T-helper 1 cell treated with Interleukin-12 subunit alpha and Interleukin-12 subunit beta and Interleukin-4 antibody, amounts not matched to agents 30 ng/mL and 1 ng/mL, for 36 hours (primary cell): ENCODE data around the gene USP35. TPM values are rescaled to one million over a fixed set of nuclear protein-coding genes. Genes with fewer than 3 reads are reported as not detected.

ENCODE experiments used
- intact Hi-C: fragments of 100-400 bp; cut with micrococcal nuclease; formaldehyde crosslinking; loops from one replicate; pipeline ENCODE4 v1.15.1; 2024
- total RNA-seq: library from RNA; stranded (reverse); gene quantifications from 2 replicates; pipeline ENCODE4 v1.2.3, GENCODE V29; 2022

USP35 gene, protein sequence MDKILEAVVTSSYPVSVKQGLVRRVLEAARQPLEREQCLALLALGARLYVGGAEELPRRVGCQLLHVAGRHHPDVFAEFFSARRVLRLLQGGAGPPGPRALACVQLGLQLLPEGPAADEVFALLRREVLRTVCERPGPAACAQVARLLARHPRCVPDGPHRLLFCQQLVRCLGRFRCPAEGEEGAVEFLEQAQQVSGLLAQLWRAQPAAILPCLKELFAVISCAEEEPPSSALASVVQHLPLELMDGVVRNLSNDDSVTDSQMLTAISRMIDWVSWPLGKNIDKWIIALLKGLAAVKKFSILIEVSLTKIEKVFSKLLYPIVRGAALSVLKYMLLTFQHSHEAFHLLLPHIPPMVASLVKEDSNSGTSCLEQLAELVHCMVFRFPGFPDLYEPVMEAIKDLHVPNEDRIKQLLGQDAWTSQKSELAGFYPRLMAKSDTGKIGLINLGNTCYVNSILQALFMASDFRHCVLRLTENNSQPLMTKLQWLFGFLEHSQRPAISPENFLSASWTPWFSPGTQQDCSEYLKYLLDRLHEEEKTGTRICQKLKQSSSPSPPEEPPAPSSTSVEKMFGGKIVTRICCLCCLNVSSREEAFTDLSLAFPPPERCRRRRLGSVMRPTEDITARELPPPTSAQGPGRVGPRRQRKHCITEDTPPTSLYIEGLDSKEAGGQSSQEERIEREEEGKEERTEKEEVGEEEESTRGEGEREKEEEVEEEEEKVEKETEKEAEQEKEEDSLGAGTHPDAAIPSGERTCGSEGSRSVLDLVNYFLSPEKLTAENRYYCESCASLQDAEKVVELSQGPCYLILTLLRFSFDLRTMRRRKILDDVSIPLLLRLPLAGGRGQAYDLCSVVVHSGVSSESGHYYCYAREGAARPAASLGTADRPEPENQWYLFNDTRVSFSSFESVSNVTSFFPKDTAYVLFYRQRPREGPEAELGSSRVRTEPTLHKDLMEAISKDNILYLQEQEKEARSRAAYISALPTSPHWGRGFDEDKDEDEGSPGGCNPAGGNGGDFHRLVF
- 19.3 and 20.9 TPM in 2 replicates for total RNA-seq

DNA sequence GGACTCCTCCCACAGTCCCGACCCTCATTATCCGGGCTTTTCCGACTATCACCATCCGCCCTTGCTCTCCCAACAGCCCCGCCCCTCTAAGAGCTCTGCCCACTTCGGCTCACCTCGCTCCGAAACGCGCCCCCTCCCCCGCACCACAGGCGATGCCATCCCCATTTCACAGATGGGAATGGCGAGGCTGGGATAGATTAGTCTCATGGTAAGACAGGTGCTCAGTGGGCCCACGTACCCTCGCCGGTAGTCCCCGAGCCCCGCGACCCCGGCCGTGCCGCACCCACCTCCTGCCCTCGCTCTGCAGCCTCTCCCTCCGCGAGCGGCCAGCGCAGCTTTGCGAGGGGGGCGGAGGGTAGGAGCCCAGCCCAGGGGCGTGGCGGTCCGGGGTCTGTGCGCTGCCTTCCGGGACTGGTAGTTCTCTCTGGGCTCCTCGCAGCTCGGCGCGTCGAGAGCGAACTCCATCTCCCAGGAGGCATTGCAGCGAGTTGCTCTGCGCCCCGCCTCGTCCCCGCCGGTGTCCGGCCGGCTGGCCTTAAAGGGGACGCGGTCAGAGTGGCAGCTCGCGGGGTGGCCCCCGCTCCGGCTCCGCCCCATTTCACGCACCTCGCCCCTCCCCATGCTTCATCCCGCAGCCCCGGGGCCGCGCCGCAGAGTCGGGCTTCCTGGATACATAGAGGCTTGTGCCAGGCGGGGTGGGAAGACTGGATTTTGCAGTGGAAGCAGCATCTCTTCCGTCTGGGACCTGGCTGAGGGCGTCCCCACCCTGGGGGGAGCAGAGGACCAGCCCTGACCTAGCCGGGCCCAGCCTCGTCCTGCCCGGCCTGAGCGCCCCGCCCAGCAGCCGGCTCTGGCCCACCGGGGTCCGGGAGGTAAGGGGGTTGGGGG, at the start of gene USP35, which contains the start of gene KCTD21:
USP35 (plus strand) TSS at position 634 of the 888 bp plus-strand sequence. CDS start 7,327 bp downstream, outside the sequence.
KCTD21 (minus strand) TSS at position 341 of the 888 bp plus-strand sequence. CDS start 14,072 bp downstream, outside the sequence.
- intact Hi-C loops: loop anchor here (1.0 to 5.0 kb wide), 14 partner anchors 14 to 600 kb away; partner anchors contain the start of genes ALG8, AQP11, CLNS1A and GAB2

DNA sequence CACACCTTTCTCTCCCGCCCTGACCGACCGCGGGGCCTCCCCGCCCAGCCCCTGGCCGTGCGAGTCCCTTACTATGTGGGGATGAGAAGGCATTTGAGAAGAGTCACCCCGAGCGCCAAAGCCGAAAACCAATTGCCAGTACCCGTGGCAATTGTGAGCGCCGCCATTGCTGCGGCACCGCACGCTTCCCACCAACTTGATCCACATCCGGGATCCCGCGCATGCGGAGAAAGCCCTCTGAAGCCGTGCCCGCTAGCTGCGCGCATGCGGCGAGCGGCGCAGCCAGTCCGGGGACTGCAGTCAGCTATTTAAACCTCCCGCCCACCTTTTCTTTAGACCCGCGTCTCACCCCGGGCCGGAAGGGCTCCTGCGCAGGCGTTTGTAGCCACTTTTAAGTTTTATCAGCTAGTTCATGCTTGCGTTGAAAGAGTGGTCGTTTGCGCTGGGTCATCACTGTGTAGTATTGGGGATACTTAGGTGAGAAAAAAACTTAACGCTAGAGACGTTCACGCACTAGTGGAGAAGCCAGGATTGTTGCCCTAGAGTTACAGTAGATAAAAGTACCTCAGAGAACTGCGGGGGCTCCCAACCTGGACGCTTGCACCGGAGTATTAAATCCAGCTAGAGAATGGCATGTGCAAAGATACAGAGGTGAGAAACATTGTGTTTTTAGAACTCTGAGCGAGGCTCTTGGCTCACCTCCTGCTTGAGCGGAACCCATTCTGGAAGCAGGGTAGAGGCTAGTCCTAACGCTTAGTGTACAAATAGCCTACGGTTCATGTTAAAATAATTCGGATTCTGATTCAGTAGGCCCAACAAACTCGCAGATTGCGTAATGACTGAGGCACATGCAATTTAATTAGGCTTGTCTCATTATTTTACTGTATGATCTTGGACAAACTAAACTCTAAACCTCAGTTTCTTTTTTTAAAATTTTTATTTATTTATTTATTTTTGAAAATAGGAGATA, 49.0 kb upstream of the USP35 start, which contains the start of gene ALG8:
ALG8 (minus strand) TSS at position 205 of the 970 bp plus-strand sequence; CDS start at position 167, 38 bp downstream.
- intact Hi-C loops: loop anchor here (1.0 kb wide), 13 partner anchors 45 to 502 kb away; partner anchors contain the start of genes AAMDC, CLNS1A, GAB2 and INTS4

DNA sequence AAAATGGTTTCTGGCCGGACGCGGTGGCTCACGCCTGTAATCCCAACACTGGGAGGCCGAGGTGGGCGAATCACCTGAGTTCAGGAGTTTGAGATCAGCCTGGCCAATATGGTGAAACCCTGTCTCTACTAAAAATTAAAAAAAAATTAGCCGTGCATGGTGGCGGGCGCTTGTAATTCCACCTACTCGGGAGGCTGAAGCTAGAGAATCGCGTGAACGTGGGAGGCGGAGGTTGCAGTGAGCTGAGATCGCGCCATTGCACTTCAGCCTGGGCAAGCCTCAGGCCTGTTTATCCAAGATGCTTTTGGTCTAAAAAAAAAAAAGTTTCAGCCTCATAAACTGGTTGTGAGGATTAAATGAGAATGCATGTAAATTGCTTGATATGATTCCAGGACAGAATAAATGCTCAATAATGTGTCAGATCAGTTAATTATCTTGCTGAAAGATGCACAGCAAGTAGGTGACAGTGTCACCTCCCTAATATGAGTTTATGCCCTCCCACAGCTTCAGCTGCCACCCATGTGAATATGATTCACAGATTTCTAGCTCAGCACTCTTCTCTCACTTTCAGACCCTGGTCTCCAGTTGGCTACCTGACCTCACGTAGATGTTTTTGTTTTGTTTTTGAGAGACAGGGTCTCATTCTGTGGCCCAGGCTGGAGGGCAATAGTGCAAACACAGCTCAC, 48.2 kb upstream of the USP35 start:
- intact Hi-C loops: loop anchor here (1.0 kb wide), 1 partner anchor 424 kb away; no protein-coding TSS in a partner anchor

DNA sequence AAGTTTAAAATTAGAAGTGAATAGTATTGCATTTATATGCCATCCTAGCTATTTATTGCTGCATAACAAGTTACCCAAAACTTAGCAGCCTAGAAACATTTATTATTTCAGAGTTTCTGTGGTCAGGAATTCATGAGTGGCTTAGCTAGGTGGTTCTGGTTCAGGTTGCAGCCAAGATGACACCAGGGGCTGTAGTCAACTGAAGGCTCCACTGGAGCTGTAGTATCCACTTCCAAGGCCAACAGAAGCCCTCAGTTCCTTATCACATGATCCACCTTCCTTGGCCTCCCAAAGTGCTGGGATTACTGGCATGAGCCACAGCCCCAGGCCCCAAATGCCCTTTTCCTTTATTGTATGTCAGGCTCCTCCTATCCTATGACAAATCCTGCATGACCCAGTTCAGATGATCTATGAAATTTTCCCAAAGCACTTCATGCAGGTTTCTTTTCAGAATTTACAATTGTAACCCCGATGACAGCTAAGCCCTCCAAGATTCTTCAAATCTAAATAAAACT, 43.2 kb upstream of the USP35 start:
- intact Hi-C loops: no loop called here

DNA sequence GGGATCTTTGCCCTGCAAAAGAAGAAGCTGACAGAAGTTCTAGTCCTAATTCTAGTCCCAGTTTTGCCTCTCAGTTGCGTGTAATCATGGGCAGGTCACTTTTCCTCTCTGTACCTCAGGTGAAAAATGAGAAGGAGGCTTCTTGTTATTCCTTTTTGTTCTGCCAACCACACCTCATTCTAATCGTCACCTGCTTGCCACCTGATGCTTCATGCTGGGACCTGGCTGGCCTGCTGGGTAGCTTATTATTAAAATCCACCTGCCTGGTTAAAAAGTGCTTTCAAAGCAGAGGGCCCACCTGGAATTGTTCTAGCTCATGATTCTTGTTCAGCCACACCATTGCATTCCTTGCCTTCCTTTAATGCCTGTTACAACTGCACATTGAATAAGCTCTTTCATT, 40.9 kb upstream of the USP35 start:
- intact Hi-C loops: no loop called here

DNA sequence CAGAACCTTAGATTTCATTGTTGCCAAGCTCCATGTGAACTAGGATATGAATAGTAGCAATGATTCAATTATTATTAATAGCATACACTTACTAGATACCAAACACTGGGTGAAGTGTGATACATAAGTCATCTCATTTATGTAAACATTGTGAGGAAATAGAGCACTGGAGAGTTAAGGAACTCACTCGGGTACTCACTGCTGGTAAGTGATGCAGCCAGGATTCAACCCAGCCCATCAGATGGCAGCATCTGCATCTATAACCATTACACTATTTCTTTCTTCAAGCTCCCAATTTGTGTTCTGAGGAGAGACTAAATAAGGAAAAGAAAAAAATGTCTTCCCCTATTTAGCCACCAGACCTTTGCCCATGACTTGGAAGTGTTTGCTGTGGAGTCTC, 39.1 kb upstream of the USP35 start:
- intact Hi-C loops: loop anchor here (1.0 kb wide), 1 partner anchor 437 kb away; no protein-coding TSS in a partner anchor

DNA sequence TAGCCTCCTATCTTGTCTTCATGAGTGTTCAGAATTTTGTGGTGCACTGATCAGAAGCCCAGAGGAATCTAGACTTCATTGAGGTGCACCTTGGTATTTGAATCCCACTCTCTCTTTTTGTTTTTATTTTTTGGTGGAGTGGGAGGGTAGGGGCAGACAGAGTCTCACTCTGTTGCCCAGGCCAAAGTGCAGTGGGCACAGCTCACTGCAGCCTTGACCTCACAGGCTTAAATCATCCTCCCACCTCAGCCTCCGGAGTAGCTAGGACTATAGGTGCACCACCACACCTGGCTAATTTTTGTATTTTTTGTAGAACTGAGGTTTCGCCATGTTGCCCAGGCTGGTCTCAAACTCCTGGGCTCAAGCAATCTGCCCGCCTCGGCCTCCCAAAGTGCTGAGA, 38.4 kb upstream of the USP35 start:
- intact Hi-C loops: no loop called here

DNA sequence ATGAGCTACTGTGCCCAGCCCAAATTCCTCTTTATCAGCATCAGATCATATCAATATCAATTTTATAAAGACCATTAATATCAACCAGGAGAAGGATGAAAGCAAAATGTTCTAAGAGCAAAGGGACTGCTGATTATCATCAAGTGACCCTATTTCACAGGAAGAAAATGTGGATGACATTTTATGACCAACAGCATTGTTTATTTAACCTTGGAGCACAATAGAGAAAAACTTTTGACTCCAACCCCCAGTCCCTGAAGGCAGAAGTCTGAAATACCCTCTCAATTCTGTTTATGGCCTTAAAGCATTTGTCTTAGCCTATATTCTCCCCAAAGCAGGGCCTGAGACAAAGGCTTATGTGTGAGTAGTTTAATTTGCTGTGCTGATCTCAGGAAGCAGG, 38.0 kb upstream of the USP35 start:
- intact Hi-C loops: no loop called here

DNA sequence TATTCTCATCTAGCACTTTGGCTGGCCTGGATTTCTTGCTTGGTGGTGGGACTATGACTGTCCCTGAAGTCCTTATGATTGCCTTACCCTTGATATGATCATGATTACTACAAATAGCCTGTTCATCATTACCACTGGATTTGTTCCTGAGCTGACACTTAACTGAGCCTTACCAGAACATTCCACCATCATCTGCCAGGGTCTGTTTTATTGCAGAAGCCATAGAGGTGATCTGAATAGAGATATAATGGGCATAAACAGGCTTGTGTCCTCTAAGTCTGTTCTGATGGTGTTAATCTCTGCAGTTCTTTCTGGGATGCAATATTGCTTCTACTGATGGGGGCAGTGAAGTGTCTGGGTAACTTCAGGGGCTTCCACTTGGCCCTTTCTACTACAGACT, 36.9 kb upstream of the USP35 start:
- intact Hi-C loops: no loop called here

DNA sequence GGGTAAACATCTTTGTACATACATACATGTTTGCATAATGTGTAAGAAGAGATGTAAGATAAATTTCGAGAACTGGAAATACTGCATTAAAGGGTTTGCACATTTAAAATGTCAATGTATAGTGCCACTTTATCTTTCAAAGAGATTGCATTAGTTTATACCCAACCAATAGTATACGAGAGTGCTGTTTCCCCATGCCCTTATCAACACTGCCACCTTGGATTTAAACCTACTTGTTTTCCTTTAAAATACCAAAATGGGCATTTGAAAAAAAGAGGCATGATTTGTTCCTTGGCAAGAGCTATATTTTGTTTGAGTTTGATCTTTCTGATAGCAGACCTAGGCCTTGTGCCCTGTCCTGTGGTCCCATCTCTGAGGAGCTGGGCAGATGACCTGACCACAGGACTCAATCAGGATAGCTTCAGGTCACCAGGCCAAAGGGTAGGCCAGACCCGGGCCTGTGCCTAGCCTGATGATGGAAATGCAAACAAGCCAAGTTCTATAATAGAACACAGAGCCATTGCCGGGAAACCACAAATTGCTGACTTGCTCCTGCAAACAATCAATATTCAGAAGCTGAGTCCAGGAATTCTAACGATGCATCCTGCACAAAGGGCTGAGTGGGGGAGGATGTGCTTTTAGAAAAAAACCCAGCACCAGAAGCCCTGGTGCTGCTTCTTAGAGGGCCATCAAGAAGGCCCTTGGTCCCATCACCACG, 32.4 kb upstream of the USP35 start:
- intact Hi-C loops: no loop called here

DNA sequence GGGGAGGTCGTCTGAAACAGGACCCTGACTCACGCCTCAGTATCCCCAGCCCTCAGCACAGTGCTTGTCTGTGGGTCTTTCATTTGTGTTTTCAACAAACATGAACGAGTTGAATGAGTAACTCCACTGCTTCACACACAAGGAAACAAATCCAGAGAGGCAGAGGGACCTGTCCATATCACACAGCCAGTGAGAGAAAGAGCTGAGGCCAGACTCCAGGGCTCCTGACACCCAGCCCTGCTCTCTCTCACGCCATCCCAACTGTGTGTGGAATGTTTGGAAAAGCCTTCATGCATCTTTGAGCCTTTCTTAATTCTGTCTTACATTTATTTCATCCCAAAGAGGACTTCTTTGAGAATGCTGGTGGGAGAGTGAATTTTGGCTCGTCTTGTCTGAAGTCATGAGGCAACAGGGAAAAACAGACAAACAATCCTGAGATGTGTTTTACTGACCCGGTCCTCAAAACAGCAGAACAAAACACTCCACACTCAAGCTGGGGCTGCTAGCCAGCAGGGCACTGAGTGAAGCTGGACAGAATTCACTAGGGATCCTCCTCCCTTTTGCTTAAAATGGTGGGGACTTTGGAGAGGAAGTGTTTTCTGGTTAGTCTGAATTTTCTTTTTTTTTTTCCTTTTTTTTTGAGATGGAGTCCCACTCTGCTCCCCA, 29.6 kb upstream of the USP35 start:
- intact Hi-C loops: no loop called here

DNA sequence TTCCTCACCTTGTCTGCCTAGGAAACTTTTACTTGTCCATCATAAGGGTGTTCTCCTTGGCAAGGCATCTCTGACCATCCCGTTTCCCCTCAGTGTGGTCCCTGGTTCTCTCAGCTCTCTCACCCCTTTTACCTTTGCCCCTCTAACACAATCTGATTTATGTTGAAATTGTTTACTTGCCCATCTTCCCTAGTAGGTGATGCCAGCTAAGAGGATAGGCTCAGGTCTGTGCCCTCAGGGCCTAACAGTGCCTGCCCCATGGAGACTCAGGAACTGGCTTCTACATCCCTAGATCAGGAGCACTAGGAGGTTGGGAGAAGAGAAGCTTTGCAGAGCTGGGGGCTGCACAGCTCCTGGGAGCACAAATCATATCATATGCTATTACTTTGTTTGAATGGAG, 28.2 kb upstream of the USP35 start:
- intact Hi-C loops: no loop called here

DNA sequence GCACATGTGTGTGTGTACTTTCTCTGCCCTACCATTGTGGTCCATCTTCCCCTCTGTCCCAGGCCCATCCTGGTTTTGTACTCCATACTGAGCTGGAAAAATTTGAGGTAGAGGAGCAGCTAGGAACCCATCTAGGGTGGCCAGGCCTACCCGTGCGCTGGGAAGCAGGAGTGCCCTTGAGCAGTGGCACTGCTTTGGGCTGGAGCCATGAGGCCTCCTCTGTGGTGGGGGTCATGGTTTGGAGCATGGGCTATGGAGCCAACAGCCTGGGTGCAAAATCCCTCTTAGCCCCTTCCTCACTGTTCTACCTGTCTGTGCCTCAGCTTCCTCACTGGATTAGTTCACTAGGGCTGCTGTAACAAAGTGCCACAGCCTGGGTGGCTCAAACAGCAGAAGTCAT, 27.4 kb upstream of the USP35 start:
- intact Hi-C loops: no loop called here

DNA sequence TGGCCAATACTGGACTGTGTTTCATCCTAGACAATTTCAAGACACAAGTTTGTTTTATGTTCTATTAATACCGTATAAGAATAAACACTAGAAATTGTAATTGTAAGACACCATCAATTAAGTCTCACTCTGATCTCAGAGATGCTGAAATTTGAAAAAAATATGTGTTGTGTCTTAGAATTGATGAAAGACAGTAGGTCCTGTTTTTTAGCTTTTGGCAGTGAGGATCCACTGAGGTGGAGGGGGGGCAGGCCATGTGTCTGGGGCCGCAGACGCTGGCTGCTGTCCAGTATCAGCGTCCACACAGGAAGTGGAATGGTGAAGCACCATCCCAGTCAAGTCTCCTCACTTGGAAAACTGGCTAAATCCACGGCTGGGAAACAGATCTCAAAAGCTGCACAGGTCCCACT, 26.8 kb upstream of the USP35 start:
- intact Hi-C loops: no loop called here

DNA sequence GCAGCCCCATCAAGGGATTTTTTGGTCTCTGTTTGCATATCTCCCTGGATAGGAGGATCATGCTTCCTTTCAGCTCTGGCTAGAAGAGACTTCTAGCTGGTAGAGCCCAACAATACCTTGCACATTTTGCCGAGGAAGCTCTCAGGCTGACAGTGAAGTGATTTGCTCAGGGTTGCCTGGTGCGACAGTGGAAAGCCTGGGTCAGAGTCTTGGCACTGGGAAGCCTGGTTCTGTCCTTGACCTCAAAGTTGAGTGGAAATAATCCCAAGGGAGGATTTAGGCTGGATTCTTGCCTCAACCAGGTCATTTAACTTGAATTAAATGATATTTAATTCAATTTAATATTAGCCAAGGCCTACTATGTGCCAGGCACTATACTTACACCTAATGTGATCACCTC, 24.9 kb upstream of the USP35 start:
- intact Hi-C loops: no loop called here

DNA sequence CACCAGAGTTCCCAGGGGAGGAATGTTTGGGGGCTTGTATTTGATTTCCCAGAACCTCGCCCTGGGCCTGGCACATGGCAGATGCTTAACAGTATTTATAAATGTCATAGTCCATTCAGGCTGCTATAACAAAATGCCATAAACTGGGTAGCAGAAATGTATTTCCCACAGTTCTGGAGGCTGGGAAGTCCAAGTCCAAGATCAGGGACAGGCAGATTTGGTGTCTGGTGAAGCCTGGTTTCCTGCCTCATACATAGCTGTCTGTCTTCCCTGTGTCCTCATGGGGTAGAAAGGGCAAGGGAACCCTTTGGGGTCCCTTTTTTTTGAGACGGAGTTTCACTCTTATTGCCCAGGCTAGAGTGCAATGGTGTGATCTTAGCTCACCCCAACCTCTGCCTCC, 24.2 kb upstream of the USP35 start:
- intact Hi-C loops: no loop called here

DNA sequence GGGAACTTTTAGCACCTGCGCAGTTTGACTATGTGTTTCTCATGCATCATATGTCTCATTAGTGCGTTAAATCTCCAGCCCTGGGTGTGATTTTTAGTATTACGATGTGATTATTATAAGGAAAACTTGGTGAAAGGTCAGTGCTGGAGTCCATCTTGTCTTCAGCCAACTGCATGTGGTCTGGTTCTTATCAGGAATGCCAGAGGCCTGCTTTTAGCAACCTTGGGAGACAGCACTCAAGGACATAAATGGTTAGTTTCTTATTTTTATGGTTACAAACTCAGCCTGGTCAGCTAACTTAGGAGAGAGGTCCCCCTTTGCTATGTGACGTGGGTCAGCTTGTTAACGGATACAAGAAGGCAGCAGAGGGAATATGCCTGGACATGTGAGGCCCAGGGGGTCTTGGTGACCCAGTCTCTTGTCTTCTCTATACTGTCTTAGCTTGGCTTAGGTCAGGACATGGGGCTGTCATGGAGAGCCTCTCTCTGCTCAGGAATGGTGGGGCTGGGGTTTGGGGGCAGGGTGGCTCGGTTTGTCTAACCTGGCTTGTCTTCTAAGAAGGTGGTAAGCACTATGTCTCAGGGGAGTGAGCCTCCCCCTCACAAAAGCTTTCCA, 21.8 kb upstream of the USP35 start:
- intact Hi-C loops: no loop called here
